Suprapubic skin (tissue), 4 donors: Measurements from ENCODE around the gene KBTBD13.

ENCODE experiments used
- EP300 ChIP-seq: sonication (generic); formaldehyde crosslinking; IDR thresholded peaks from one replicate; pipeline ENCODE4 v1.6.1; 2017; ENCODE audit warnings: antibody characterized with exemption
- POLR2A ChIP-seq, 2 donors: fragments of 450-650 bp; IDR thresholded peaks; one replicate each; pipeline ENCODE4 v1.6.1; 2017; ENCODE audit warnings: antibody characterized with exemption in 2 of 2, mild to moderate bottlenecking in 2 of 2, moderate library complexity in 2 of 2
- POLR2AphosphoS5 ChIP-seq, 3 donors: sonication (generic); formaldehyde crosslinking; IDR thresholded peaks; one replicate each; pipeline ENCODE4 v1.6.1; 2017; ENCODE audit warnings: antibody characterized with exemption in 3 of 3
- TF ChIP-seq, protein P1 (sequence below), 2 donors: fragments of 200-600 bp in 1 of 2; fragments of 450-650 bp in 1 of 2; sonication (generic) in 1 of 2; IDR thresholded peaks; one replicate each; pipeline ENCODE4 v1.5.1; 2016 to 2019; ENCODE audit warnings: antibody characterized with exemption in 2 of 2, mild to moderate bottlenecking in 1 of 2, moderate library complexity in 1 of 2

DNA sequence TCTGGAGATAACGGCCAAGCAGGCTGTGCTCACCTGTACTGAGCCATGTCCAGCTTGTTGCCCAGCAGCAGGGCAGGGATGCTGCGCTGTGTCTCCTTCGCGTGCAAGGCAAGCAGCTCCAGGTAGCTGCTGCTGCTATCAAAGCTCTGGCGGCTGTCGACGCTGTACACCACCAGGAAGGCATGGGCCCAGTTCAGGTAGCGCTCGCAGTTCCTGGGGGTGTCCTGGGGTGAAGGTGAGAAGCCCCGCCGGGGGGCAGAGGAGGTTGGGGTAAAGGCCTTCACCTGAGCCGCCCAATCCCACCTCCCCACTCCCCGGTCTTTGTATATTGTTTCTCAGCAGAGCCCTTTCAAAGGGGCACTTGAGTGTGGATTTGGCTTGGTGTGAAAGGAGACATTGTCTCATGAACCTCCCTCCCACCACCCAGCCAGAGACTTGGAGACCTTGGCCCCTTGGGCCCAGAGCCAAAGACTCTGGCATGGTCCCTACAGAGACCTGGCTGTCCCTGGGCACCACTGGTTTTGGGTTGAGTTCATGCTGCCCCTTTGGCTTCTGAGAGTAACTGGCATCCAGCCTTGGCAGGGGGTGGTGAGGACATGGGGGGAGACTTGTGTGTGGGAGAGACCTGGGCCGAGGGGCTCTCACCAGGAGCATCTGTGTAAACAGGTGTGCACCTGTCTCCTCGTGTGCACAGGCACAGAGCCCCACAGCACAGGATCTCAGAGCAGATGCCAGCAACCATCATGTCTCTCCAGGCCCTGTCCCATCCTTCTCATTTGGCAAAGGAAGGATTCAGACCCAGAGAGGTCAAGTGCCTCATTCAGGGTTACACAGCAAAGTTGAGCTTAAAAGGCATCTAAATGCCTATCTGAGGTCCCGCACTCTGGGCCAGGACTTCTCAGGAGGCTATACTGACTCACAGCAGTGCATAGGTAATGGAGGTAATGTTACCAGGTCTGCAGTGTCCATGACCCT, 17.9 kb upstream of the KBTBD13 start:
- TF ChIP-seq POLR2A (IDR thresholded peaks at IDR 0.05) (no peak), POLR2AphosphoS5 (IDR thresholded peaks at IDR 0.05) (no peak), EP300 (no peak)
- TF ChIP-seq, protein P1, sequence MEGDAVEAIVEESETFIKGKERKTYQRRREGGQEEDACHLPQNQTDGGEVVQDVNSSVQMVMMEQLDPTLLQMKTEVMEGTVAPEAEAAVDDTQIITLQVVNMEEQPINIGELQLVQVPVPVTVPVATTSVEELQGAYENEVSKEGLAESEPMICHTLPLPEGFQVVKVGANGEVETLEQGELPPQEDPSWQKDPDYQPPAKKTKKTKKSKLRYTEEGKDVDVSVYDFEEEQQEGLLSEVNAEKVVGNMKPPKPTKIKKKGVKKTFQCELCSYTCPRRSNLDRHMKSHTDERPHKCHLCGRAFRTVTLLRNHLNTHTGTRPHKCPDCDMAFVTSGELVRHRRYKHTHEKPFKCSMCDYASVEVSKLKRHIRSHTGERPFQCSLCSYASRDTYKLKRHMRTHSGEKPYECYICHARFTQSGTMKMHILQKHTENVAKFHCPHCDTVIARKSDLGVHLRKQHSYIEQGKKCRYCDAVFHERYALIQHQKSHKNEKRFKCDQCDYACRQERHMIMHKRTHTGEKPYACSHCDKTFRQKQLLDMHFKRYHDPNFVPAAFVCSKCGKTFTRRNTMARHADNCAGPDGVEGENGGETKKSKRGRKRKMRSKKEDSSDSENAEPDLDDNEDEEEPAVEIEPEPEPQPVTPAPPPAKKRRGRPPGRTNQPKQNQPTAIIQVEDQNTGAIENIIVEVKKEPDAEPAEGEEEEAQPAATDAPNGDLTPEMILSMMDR (IDR thresholded peaks at IDR 0.05), result no peak
